ENCODE data around the gene SCN1B.
A peak's percentile ranks its signal among the peaks of the same experiment; 100 is the strongest.
"Not testable (repeated sequence)": the region's sequence is repeated elsewhere in the genome, so short reads cannot be mapped to it uniquely, and the experiment has no call there.

SCN1B gene

GRCh38 chr19:35050662-35051061 is 20.4 kb downstream of the SCN1B start:
- not testable (repeated sequence) for ATAC-seq (replicated peaks); H3K27ac Mint-ChIP-seq; H3K4me1 Mint-ChIP-seq (ENCODE audit: low read depth in 2 of 2); H3K36me3 Mint-ChIP-seq (ENCODE audit: insufficient read depth); H3K4me3 Mint-ChIP-seq; H3K27me3 Mint-ChIP-seq; DNase-seq; H3K9me3 Mint-ChIP-seq

- H3K27ac Mint-ChIP-seq; ATAC-seq (replicated peaks); H3K27me3 Mint-ChIP-seq; H3K36me3 Mint-ChIP-seq (ENCODE audit: insufficient read depth); H3K9me3 Mint-ChIP-seq; H3K4me1 Mint-ChIP-seq (ENCODE audit: low read depth in 2 of 2); DNase-seq; H3K4me3 Mint-ChIP-seq: not testable (repeated sequence)
Observed at GRCh38 chr19:35051268-35051667, 21.0 kb downstream of the SCN1B start.

- ATAC-seq (replicated peaks) (no peak), DNase-seq (no peak)
- peaks cover 11 to 14% of the 10 kb centered on the region in 2 donors for H3K27me3 Mint-ChIP-seq
- H3K4me3 Mint-ChIP-seq, result no peak overlapping the region
- H3K27ac Mint-ChIP-seq, result no peak overlapping the region
- no peaks in the 10 kb centered on the region for H3K9me3 Mint-ChIP-seq
- peaks cover 0 to 4% of the 10 kb centered on the region in 2 donors for H3K4me1 Mint-ChIP-seq (ENCODE audit: low read depth in 2 of 2)
- no peaks in the 10 kb centered on the region for H3K36me3 Mint-ChIP-seq (ENCODE audit: insufficient read depth)
Observed at GRCh38 chr19:35051796-35052195, 21.5 kb downstream of the SCN1B start.

GRCh38 chr19:35052599-35053190 is 22.4 kb downstream of the SCN1B start:
- ATAC-seq (replicated peaks) (no peak), DNase-seq (no peak)
- no peaks in the 10 kb centered on the region for H3K36me3 Mint-ChIP-seq (ENCODE audit: insufficient read depth)
- H3K4me3 Mint-ChIP-seq, result no peak overlapping the region
- peaks cover 0 to 4% of the 10 kb centered on the region in 2 donors for H3K4me1 Mint-ChIP-seq (ENCODE audit: low read depth in 2 of 2)
- no peaks in the 10 kb centered on the region for H3K9me3 Mint-ChIP-seq
- H3K27ac Mint-ChIP-seq, result no peak overlapping the region
- peaks cover 14 to 18% of the 10 kb centered on the region in 2 donors for H3K27me3 Mint-ChIP-seq

- Mint-ChIP-seq H3K36me3 (ENCODE audit: insufficient read depth) (no peaks in the 10 kb centered on the region), H3K4me1 (ENCODE audit: low read depth in 2 of 2) (peaks cover 0 to 4% of the 10 kb centered on the region in 2 donors), H3K27me3 (peaks cover 15 to 18% of the 10 kb centered on the region in 2 donors), H3K9me3 (no peaks in the 10 kb centered on the region), H3K27ac (no peak overlapping the region), H3K4me3 (no peak overlapping the region)
- ATAC-seq (replicated peaks) (no peak), DNase-seq (no peak)
Observed at GRCh38 chr19:35053667-35054293, 23.5 kb downstream of the SCN1B start.

- Mint-ChIP-seq H3K4me1 (ENCODE audit: low read depth in 2 of 2) (peaks cover 0 to 4% of the 10 kb centered on the region in 2 donors), H3K9me3 (no peaks in the 10 kb centered on the region), H3K27me3 (peaks cover 18 to 19% of the 10 kb centered on the region in 2 donors), H3K27ac (no peak overlapping the region), H3K4me3 (no peak overlapping the region), H3K36me3 (ENCODE audit: insufficient read depth) (no peaks in the 10 kb centered on the region)
- ATAC-seq (replicated peaks), result no peak
- no peak for DNase-seq
Observed at GRCh38 chr19:35054626-35055025, 24.4 kb downstream of the SCN1B start.

GRCh38 chr19:35055715-35056179 is 25.5 kb downstream of the SCN1B start:
- Mint-ChIP-seq H3K27me3 (peaks cover 18 to 19% of the 10 kb centered on the region in 2 donors), H3K4me1 (ENCODE audit: low read depth in 2 of 2) (peaks cover 0 to 4% of the 10 kb centered on the region in 2 donors), H3K36me3 (ENCODE audit: insufficient read depth) (no peaks in the 10 kb centered on the region), H3K9me3 (no peaks in the 10 kb centered on the region), H3K4me3 (no peak overlapping the region), H3K27ac (no peak overlapping the region)
- ATAC-seq (replicated peaks), result peak; percentile 40
- DNase-seq, result no peak

GRCh38 chr19:35056513-35057063 is 26.3 kb downstream of the SCN1B start:
- no peaks in the 10 kb centered on the region for H3K9me3 Mint-ChIP-seq
- DNase-seq (no peak), ATAC-seq (replicated peaks) (no peak)
- no peak overlapping the region for H3K27ac Mint-ChIP-seq
- H3K4me1 Mint-ChIP-seq (ENCODE audit: low read depth in 2 of 2), result peaks cover 0 to 4% of the 10 kb centered on the region in 2 donors
- no peak overlapping the region for H3K4me3 Mint-ChIP-seq
- no peaks in the 10 kb centered on the region for H3K36me3 Mint-ChIP-seq (ENCODE audit: insufficient read depth)
- peaks cover 18 to 19% of the 10 kb centered on the region in 2 donors for H3K27me3 Mint-ChIP-seq

- Mint-ChIP-seq H3K27me3 (peaks cover 18 to 19% of the 10 kb centered on the region in 2 donors), H3K4me3 (no peak overlapping the region), H3K4me1 (ENCODE audit: low read depth in 2 of 2) (peaks cover 0 to 4% of the 10 kb centered on the region in 2 donors), H3K9me3 (no peaks in the 10 kb centered on the region), H3K27ac (no peak overlapping the region), H3K36me3 (ENCODE audit: insufficient read depth) (no peaks in the 10 kb centered on the region)
- DNase-seq (no peak), ATAC-seq (replicated peaks) (no peak)
Observed at GRCh38 chr19:35058370-35058769, 28.1 kb downstream of the SCN1B start.

GRCh38 chr19:35059006-35059798 is 28.9 kb downstream of the SCN1B start:
- no peaks in the 10 kb centered on the region for H3K36me3 Mint-ChIP-seq (ENCODE audit: insufficient read depth)
- H3K9me3 Mint-ChIP-seq, result no peaks in the 10 kb centered on the region
- DNase-seq, result no peak
- H3K4me1 Mint-ChIP-seq (ENCODE audit: low read depth in 2 of 2), result peaks cover 0 to 4% of the 10 kb centered on the region in 2 donors
- peaks cover 18 to 19% of the 10 kb centered on the region in 2 donors for H3K27me3 Mint-ChIP-seq
- H3K27ac Mint-ChIP-seq, result no peak overlapping the region
- ATAC-seq (replicated peaks), result no peak
- H3K4me3 Mint-ChIP-seq, result no peak overlapping the region

- no peak overlapping the region for H3K27ac Mint-ChIP-seq
- H3K4me1 Mint-ChIP-seq (ENCODE audit: low read depth in 2 of 2), result peaks cover 0 to 4% of the 10 kb centered on the region in 2 donors
- H3K36me3 Mint-ChIP-seq (ENCODE audit: insufficient read depth), result no peaks in the 10 kb centered on the region
- peaks cover 18 to 19% of the 10 kb centered on the region in 2 donors for H3K27me3 Mint-ChIP-seq
- no peaks in the 10 kb centered on the region for H3K9me3 Mint-ChIP-seq
- ATAC-seq (replicated peaks) (no peak), DNase-seq (no peak)
- H3K4me3 Mint-ChIP-seq, result no peak overlapping the region
Observed at GRCh38 chr19:35059799-35060091, 29.5 kb downstream of the SCN1B start.

- no peaks in the 10 kb centered on the region for H3K9me3 Mint-ChIP-seq
- ATAC-seq (replicated peaks), result no peak
- H3K4me1 Mint-ChIP-seq (ENCODE audit: low read depth in 2 of 2), result peaks cover 0 to 4% of the 10 kb centered on the region in 2 donors
- H3K4me3 Mint-ChIP-seq, result no peak overlapping the region
- H3K36me3 Mint-ChIP-seq (ENCODE audit: insufficient read depth), result no peaks in the 10 kb centered on the region
- peaks cover 18 to 19% of the 10 kb centered on the region in 2 donors for H3K27me3 Mint-ChIP-seq
- no peak overlapping the region for H3K27ac Mint-ChIP-seq
- DNase-seq, result no peak
Observed at GRCh38 chr19:35060160-35060855, 30.0 kb downstream of the SCN1B start.

Data from effector memory CD8-positive, alpha-beta T cell (primary cell).